GM18502 (cell line): ENCODE data around the gene AFM.

Experiments
- ATAC-seq: cut with Tn5 transposase; IDR thresholded peaks from one replicate; pipeline ENCODE4 v1.9.1; 2021; ENCODE audit warnings: mild to moderate bottlenecking; ENCODE audit not compliant: unreplicated experiment, poor library complexity

The AFM gene, protein sequence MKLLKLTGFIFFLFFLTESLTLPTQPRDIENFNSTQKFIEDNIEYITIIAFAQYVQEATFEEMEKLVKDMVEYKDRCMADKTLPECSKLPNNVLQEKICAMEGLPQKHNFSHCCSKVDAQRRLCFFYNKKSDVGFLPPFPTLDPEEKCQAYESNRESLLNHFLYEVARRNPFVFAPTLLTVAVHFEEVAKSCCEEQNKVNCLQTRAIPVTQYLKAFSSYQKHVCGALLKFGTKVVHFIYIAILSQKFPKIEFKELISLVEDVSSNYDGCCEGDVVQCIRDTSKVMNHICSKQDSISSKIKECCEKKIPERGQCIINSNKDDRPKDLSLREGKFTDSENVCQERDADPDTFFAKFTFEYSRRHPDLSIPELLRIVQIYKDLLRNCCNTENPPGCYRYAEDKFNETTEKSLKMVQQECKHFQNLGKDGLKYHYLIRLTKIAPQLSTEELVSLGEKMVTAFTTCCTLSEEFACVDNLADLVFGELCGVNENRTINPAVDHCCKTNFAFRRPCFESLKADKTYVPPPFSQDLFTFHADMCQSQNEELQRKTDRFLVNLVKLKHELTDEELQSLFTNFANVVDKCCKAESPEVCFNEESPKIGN

DNA sequence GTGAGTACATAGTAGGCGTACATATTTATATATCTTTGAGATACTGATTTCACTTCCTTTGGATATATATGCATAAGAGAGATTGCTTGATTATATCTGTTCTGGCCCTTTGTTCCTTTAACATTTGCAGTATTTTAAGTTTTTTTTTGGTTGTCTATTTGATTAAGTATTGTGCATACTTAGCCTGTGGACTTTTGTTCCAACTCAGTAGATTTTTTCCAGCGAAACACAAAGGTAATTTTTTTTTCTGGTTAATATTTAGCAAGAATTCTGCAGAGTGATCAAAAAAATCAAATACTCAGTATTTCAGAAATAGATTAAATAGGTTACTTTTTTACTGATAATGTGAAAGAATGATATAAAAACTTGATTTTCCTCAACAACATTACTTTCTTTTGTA, at the start of gene AFM:
AFM (plus strand) TSS at position 388 of the 400 bp plus-strand sequence. CDS start 31 bp downstream, outside the sequence.
- ATAC-seq = no peak

DNA sequence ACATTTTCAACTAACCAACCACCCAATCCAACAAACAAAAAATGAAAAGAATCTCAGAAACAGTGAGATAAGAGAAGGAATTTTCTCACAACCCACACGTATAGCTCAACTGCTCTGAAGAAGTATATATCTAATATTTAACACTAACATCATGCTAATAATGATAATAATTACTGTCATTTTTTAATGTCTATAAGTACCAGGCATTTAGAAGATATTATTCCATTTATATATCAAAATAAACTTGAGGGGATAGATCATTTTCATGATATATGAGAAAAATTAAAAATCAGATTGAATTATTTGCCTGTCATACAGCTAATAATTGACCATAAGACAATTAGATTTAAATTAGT, 49.8 kb upstream of the AFM start:
- no peak for ATAC-seq

DNA sequence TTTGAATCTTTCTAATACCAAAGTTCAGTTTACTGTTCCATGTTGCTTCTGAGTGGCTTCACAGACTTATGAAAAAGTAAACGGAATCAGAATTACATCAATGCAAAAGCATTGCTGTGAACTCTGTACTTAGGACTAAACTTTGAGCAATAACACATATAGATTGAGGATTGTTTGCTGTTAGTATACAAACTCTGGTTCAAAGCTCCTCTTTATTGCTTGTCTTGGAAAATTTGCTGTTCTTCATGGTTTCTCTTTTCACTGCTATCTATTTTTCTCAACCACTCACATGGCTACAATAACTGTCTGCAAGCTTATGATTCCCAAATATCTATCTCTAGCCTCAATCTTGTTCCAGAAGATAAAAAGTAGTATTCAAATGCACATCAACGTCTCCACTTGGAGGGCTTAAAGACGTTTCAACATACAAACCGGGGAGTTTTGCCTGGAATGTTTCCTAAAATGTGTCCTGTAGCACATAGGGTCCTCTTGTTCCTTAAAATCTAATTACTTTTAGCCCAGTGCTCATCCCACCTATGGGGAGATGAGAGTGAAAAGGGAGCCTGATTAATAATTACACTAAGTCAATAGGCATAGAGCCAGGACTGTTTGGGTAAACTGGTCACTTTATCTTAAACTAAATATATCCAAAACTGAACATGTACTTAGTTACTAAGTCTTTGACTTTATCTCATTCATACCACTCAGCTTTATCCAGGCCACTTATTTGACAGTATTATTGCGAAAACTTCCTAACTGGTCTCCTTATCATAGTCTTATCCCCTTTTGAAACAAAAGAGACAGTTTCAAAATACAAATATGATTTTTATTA, 49.2 kb upstream of the AFM start:
- ATAC-seq = no peak

DNA sequence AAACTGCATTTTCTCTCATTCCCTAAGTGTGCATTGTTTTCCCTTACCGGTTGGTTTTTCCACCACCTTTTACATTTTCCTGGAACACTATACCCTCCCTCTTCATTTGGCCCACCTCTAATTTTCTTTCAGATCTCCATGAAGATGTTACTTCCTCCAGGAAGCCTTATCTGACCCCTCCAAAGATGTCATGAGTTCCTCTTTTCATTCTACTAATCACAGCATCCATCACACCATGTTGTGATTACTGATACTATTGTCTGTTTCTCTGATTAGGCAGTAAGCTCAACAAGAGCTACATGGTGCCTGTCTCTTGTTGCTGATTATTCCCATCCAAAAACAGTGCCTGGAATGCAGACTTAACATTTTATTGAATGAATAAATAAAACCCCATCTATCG, 48.4 kb upstream of the AFM start:
- ATAC-seq = no peak

DNA sequence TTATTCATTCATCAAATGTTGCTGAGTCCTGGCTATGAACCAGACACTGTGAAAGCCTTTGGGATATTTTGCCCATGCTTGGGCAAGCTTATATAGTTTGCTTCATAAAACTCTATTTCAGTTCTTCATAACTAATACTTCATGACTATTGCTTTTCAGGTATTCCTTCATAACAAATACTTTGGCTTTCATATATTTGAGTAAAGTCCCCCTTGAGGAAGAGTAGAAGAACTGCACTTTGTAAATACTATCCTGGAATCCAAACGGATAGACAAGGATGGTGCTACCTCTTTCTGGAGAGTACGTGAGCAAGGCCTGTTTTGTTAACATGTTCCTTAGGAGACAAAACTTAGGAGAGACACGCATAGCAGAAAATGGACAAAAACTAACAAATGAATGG, 47.2 kb upstream of the AFM start:
- ATAC-seq = no peak

DNA sequence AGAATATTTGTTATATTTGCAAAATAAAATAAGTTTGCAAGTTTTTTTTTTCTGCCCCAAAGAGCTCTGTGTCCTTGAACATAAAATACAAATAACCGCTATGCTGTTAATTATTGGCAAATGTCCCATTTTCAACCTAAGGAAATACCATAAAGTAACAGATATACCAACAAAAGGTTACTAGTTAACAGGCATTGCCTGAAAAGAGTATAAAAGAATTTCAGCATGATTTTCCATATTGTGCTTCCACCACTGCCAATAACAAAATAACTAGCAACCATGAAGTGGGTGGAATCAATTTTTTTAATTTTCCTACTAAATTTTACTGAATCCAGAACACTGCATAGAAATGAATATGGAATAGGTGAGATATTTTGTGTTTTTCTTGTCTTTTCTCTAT, 45.6 kb upstream of the AFM start, which contains the start of gene AFP:
AFP (plus strand) TSS at position 238 of the 400 bp plus-strand sequence; CDS start at position 280, 42 bp downstream.
- ATAC-seq = no peak

DNA sequence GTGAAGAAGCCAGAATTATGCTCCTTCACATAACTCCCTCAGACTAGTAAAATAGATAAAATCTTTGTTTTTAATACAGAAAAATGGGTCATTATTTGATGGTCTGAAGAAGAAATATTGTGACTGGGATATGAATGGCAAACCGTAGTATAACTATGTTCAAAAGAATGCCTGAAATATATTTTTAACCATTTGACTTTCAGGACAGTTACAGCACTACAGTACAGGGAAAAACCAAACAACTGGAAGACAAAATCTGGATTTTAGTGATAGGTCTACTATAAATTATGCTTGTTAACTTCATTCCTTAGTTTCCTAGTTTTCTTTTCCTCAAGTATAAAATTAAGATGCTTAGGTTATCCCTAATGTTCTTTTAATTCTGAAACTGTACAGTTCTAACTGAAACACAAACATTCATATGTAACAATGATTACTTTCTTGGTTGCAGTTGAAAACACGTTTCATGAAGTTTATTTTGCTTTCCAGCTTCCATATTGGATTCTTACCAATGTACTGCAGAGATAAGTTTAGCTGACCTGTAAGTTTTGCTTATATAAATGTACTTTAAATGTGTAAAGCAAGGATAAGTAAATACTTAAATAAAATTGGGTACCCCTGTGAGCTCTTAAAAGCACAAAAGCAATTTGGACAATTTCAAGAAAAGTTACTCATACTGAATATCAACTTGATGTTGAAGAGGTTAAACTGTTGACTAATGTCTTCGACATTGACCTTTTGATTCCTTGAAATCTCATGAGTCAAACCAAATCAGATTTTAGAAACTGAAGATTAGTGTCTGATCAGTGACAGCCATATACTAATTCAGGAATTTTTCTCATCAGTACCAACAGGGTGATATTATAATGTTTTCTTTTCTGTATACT, 44.6 kb upstream of the AFM start:
- no peak for ATAC-seq

DNA sequence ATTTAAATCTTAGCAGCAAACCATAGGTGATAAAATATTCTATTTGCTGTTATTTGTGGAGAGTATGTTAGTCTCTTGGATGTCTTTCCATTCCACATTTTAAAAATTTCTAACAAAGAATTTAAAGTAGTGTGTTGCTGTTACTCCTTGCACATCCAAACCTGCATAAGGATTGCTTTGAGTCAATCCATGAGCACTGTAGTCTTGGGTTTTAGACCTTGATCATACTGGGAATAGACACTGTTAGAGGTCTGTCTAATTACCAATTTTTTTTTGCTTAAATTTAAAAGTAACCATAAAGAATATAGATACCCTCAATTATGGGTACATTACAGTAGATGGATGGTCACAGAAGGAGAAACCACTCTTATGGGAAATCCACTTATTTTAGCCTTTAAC, 44.0 kb upstream of the AFM start:
- no peak for ATAC-seq

DNA sequence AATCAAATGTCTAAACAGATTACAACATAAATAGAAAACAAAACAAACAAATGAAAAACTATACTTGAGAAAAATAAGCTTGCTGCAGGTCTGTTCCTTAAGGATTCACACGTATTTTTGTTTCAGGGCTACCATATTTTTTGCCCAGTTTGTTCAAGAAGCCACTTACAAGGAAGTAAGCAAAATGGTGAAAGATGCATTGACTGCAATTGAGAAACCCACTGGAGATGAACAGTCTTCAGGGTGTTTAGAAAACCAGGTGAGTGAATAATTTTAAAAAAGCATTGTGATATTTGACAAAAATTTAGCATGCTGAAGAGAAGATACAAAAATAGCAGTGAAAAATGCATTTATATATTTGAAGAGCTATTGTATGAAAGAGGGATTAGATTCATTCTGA, 43.5 kb upstream of the AFM start:
- ATAC-seq = no peak

DNA sequence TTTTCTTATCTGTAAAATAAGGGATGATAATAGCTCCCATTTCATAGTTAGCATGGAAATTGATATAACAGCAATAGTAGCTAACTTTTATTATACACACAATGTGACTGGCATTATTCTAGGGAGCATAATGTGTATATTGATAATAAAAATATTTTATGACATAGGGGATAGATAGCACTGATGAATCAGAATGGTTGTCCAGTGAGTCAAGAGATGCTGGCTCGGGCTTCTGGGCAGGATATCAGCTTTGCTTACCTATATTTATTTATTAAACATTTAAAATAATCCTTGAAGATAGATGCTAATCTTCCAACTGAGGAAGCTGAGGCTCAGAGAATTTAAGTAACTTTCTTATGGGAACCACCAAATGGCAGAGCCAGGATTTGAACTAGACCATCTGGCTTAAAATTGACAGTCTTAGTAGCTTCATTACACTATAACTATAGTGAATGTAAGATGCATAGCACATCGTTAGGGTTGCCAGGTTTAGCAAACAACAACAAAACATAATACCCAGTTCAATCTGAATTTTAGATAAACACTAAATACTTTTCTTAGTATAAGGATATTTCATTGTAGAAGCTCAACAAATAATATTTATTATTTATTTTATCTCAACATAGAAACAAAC, 42.8 kb upstream of the AFM start:
- ATAC-seq = no peak

DNA sequence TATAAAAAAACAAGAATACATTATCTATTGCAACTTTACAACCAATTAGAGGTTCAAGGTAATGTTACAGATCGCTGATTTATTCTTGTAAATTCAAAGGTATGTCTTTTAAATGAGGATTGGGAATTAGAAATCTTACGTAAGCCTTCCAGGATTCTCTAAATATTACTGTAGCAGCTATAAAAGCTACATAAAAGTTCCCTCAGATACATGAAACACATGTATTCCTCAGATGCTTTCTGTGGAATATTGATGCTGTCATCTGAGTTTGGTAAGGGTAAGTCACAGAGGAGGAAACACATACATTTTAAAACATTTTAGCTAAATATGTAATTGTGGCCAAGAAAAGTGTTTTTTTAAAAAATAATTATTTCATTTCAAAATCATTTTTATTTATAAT, 42.1 kb upstream of the AFM start:
- ATAC-seq = no peak

DNA sequence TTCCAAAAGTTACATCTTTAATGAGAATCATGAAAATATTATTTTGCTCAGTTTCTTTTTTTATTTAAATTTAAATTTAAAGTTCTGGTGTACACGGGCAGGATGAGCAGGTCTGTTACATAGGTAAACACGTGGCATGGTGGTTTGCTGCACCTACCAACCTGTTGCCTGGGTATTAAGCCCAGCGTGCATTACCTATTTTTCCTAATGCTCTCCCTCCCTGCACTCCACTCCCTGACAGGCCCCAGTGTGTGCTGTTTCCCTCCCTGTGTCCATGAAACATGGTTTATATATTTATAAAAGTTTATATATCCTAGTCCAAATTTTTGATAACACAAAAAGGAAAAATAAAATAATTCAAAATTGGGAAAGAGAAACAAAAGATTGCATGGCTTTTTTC, 41.6 kb upstream of the AFM start:
- no peak for ATAC-seq

DNA sequence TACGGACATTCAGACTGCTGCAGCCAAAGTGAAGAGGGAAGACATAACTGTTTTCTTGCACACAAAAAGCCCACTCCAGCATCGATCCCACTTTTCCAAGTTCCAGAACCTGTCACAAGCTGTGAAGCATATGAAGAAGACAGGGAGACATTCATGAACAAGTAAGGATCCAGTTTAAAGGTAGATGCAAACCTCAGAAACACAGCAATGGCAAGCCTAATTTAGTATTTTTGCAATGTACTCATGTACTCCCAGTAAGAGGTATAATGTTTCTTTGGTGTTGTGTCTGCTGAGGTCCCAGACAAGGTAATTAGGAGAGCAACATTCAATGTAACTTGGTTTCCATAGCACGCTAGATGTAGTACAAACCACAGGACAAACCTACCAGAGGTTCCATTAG, 40.9 kb upstream of the AFM start:
- ATAC-seq = no peak

DNA sequence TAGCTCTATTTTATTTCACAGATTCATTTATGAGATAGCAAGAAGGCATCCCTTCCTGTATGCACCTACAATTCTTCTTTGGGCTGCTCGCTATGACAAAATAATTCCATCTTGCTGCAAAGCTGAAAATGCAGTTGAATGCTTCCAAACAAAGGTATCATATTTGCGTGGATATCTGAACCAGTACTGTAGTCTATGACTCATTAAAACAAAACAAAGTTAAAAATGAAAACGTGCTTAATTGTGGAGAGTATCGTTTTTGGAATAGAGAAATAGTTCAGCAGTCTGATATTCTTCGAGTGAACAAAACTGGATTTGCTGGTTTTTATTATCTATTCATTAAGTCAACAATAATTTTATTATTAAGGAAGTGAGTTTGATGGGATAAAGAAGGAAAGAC, 39.3 kb upstream of the AFM start:
- ATAC-seq = no peak

DNA sequence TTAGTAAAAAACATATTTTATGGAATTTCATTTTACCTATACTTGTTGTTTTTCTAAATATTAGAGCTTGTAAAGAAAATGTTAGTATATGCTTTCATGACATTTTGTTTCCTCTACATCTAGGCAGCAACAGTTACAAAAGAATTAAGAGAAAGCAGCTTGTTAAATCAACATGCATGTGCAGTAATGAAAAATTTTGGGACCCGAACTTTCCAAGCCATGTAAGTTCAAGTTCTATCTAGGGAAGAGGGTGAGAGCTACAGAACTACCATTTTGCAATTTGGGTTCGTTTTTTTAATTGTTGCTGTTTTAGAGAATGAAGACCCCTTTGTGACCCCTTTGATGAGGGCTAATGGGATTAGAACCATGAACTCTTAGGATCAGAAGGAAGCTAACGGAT, 38.3 kb upstream of the AFM start:
- no peak for ATAC-seq

DNA sequence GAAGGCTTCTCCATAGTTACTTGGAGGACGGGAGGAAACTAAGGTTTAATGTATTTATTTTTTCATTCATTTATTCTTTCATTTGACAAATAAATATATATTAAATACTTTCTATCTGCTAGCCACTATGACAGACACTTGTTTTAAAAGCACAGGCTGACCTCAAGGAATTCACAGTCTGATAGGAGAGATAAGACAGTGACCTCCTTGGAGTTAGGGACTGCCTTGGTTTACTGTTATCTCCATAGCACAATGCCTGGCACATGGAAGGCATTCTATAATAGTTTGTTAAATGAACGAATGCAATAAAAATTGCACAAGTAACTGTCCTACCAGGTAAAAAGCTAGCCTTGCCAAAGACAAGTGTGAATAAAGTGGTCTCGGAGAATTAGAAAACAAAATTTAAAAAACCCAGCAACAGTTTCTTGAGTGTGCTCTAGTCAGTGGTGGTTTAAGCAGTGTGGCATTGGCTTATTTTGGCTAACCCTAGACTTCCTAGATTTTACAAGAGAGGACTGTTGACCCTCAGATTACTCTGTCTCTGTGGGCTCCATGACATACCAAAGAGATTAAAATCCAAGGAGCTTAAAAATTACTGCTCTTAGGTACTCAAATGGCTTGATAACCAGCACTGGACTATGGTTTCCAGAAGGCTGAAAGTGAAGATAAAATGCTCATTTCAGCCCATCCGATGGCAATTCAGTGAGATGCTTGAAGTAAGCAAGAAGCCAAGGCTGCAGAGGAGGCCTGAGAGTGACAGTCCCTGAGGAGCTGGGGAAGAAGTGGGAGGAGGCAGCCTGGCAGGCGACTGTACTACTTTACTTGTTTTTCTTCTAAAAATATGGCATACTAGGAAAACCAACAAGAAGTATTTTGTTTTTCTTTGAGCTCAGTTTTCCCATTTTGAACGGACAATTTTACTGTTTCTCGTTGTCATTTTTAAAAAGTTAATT, 35.9 kb upstream of the AFM start:
- ATAC-seq = no peak

DNA sequence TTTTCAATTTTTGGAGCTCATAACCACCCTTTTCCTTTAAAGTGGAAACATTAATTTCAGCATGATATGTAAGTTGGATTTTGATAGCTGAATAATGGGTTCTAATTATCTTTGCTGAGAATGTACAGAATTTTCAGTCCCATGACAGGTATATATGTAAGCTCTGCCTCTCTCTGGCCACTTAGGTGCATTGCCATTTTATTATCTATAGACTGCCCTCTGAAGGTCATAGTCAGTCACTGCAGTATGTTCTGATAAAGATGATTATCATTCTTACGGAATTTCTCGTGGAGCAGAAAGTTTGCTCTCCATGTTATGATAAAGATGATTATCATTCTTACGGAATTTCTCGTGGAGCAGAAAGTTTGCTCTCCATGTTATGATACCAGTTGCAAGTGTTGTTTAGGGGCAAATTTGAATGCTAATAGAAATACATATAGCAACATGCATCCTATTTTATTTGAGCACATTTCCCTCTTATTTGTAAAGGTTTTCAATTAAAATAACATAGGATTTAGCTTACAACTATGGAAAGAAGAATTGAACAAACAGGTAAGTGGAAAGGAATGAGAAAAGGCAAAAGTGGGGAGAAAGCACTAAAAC, 35.1 kb upstream of the AFM start:
- ATAC-seq = peak; percentile 99

DNA sequence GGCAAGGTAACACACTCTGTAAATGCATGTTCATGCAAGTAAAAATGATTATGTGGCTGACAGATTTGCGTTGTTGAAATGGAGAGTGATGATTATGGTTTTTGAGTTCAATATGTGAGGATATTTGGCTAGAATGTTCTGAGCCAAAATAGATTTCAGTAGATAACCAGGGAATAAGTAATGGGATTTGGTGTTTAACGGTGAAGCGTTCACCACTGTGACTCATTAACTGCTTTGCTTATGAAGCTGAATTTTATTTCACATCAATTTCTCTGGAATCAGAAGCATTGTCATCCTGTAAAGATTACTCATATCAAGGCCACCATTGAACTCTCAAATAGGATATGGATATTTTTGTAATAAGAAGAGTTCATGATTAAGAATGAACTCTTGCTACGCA, 33.9 kb upstream of the AFM start:
- ATAC-seq = no peak
